ENCODE measurements around the gene ATP8A2.

Gene ATP8A2

DNA sequence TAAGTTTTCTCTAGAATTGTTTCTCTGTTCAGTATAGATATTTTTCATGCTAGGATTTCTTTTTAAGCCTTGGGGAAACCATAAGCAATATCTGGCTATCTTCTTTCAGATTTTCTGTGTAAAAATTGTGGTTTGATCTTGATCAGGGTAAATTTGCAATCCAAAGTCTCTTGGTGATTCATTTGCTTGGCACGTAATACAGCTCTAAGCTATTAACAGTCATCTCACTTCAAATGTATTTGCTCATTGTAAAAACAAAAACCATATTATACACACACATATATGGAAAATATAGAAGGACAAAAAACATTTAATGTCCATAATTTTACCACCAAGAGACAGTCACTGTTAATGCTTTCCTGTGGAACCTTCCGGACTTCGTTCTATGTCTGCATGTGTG is 489.1 kb downstream of the ATP8A2 start:
- no peak for DNase-seq
- no peak for TF ChIP-seq POLR2A (IDR thresholded peaks at IDR 0.05; ENCODE audit: low read length)
- TF ChIP-seq GATA1 (IDR thresholded peaks at IDR 0.05; ENCODE audit: low read depth, low read length): no peak

DNA sequence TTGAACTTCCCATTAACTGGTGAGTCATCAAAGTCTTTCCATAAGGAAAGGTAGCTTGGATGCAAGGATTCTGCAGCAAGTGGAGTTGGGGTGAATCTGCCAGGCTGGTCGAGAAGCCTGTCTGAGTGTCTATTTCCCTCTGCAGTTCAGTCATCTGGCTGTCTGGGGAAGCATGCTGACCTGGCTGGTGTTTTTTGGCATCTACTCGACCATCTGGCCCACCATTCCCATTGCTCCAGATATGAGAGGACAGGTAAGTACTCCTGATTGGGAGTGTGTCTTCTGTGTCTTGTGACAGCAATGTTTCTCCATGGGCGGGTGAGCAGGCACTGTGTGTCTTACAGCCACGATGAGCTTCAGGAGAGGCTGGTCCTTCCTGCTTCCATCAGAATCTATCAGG is 490.4 kb downstream of the ATP8A2 start:
- no peak for TF ChIP-seq GATA1 (IDR thresholded peaks at IDR 0.05; ENCODE audit: low read depth, low read length)
- no peak for TF ChIP-seq POLR2A (IDR thresholded peaks at IDR 0.05; ENCODE audit: low read length)

DNA sequence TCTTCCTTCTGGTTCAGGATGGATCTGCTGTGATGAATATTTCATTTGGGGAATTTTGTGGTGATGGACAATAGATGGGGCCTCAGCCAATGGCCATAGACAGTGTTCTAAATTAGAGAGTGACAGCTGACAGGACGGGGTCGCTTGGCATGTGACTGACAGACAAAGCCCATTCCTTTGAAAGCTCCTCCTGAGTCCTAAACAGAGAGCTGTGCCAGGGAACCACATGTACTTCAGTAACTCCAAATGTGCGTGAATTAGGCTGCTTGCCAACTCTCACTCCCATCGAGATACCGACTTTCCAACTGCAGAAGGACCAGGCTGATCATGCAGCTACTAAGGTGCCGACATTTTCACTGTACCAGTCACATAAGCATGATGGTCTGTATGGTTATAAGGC is 492.3 kb downstream of the ATP8A2 start:
- no peak for DNase-seq
- TF ChIP-seq POLR2A (IDR thresholded peaks at IDR 0.05; ENCODE audit: low read length): no peak

More for the DNA sequence above, 490.4 kb downstream of the ATP8A2 start:
- no peak for DNase-seq

DNA sequence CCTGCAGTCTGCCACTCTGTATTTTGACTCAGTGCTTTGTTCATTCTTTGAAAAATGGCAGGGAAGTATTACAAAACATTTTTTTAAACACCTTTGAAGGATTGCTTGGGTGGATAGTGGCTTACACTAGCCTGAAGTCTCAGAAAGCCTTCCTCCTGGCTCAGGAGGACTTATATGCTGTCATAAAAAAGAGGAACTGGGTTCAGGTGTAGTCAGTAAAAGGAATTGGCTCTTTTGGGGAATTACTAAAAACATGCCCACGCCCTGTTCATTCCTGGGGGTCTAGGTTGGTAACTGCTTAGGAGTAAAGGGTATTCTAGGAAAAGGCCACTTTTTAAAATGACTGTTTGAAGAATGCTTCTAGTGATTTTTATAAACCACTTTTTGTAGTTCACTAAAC is 493.2 kb downstream of the ATP8A2 start:
- TF ChIP-seq POLR2A (IDR thresholded peaks at IDR 0.05; ENCODE audit: low read length) (no peak), GATA1 (IDR thresholded peaks at IDR 0.05; ENCODE audit: low read depth, low read length) (no peak)
- no peak for DNase-seq

DNA sequence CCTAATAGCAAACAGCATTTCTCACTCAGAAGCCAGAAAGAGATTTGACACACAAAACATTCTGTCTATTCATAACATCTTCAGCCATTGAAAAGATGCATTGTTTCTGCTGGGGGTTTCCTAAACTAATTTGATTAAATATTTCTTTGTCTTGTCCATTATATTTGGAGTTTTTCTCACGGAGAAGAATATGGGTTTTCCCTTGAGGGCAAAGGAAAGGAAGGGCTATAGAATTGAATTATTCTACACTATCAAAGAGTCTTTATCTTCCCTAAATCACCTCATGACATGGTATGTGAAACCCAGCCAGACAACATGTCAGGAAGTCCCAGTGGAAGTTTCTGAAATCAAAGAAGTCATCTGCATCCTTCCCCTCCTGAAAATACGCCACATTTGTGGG is 493.6 kb downstream of the ATP8A2 start:
- TF ChIP-seq POLR2A (IDR thresholded peaks at IDR 0.05; ENCODE audit: low read length): no peak
- TF ChIP-seq GATA1 (IDR thresholded peaks at IDR 0.05; ENCODE audit: low read depth, low read length): no peak
- DNase-seq: no peak

DNA sequence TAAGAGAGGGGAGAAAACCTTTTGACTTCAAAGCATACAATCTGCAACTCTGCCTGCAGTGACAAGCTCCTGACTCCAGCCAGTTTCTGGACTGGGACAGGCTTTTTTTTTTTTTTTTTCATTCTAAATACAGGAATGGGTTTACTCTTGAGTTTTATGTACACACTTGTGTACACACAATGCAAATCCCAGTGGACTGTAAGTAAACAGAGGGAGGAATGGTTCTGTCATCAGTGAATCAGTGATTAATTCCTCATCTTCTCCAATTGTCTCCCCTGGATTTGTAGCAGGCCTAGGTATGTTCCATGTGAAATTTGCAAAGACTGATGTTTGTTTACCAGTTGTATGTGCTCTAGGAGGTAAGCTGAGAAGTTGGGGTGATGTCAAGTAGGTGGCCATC is 495.3 kb downstream of the ATP8A2 start:
- no peak for DNase-seq
- TF ChIP-seq POLR2A (IDR thresholded peaks at IDR 0.05; ENCODE audit: low read length): no peak
- no peak for TF ChIP-seq GATA1 (IDR thresholded peaks at IDR 0.05; ENCODE audit: low read depth, low read length)

DNA sequence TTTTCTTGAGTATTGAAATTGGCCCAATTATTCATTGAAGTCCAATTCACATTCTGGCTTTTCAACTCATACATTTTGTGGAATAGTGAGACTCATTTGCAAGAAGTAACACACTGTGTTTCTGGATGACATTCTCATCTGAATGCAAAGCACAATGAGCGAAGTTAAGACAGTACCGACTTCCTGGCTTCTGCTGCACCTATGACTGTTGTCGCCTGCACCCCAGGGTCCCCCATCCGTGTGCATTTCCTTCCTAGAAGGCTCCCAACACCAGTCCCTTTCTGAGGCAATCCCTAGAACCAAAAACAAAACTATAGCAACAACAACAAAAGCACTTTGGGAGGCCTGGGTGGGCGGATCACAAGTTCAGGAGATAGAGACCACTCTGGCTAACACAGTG is 496.7 kb downstream of the ATP8A2 start:
- DNase-seq: no peak
- TF ChIP-seq GATA1 (IDR thresholded peaks at IDR 0.05; ENCODE audit: low read depth, low read length) (no peak), POLR2A (IDR thresholded peaks at IDR 0.05; ENCODE audit: low read length) (no peak)

DNA sequence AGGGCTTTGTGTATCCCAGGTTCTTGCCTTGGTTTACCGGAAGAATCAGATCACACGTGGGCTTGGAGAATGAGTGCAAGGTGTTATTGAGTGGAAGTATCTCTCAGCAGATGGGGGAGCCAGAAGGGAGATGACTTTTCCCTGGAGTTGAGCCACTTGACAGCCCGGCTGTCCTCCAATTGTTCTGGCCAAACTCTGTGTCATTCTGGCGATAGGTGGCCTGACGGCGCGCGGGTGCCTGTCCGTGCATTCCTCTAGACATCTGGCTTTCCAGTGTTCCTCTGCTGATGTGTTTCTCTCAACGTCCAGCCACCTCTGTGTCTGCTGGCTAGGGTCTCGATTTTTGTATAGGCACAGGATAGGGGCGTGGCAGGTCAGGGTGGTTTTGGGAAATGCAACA is 498.2 kb downstream of the ATP8A2 start:
- TF ChIP-seq GATA1 (IDR thresholded peaks at IDR 0.05; ENCODE audit: low read depth, low read length) (no peak), POLR2A (IDR thresholded peaks at IDR 0.05; ENCODE audit: low read length) (no peak)
- DNase-seq: no peak

DNA sequence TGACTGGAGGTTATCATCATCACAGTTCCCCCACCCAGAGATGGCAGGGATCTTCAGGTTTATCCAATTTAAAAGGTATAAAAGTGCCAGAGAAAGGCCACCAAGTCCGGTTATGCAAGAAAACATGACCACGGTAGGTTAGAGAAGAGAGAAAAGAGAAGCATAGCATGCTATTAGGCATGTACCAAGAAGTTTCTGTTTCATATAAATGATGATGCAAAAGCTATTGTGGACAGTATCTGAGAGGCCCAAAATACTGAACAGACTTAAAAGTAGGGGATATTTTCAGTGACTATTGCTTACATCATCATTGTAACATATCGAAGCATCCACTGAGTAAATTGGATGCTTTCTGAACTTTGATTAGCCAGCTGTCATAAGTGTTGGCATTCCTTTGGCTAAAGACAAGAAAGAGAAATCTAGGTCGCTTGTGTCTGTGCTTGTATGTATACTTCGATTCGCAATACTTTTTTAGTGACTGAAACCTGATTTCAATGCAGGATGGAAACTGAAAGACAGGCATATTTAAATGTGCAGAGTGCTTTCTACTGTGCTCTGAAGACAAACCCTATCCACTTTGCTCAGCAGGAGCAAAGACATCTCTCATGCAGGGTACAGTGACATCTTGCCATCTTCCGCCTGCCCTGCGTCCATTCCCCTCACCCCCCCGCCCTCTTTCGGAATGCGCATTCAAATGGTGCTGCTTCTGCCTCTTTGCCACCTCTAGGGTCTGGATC is 499.8 kb downstream of the ATP8A2 start:
- DNase-seq: no peak
- no peak for TF ChIP-seq POLR2A (IDR thresholded peaks at IDR 0.05; ENCODE audit: low read length)
- TF ChIP-seq GATA1 (IDR thresholded peaks at IDR 0.05; ENCODE audit: low read depth, low read length): no peak

DNA sequence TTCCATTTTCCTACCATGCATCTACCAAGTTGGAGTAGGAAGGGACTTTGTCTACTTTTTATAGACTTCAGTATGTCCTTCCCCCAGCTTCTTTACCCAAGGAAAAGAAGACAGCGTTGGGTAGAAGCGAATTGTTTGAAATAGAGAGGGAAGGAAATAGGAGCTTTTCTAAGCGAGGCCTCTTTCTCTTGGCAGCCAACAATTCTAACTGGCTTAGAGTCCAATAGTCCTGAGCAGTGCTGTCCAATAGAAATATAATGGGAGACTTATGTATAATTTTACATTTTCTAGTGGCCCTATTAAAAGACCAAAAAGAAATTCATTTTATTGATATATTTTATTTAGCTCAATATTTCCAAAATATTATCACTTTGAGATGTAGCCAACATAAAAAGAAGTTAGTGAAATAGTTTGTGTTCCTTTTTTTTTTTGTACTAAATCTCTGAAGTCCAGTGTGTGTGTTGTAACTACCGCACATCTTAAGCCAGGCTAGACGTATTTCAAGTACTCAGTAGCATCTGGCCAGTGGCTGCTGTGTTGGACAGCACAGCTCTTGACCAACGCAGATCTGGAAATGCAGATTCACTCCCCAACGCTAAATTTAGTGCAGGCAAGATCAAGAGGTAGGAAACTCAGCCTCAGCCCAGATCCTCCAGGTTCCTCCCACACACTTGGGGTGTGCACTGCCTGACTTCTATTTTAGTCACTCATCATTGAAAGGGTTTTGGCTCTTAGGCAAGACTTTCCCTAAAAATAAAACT is 500.9 kb downstream of the ATP8A2 start:
- TF ChIP-seq POLR2A (IDR thresholded peaks at IDR 0.05; ENCODE audit: low read length): no peak
- no peak for TF ChIP-seq GATA1 (IDR thresholded peaks at IDR 0.05; ENCODE audit: low read depth, low read length)
- DNase-seq: no peak

DNA sequence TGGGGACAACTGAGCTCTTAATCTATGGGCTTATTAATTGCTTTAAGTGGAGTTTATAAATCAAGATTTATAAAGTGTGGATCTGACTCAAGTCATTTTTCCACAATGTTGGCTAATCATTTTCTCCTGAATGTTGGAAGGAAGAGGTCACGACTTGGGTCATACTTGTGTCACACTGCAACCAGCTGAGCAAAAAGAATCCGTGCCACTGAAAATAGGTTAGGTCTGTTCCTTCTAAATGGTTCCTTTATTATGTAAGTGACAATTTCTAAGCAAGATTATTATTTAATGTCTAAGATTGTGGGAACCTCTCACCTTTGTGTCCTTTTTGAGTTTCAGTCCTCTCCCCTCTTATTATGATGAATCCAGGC is 501.5 kb downstream of the ATP8A2 start:
- DNase-seq: no peak
- no peak for TF ChIP-seq POLR2A (IDR thresholded peaks at IDR 0.05; ENCODE audit: low read length)
- TF ChIP-seq GATA1 (IDR thresholded peaks at IDR 0.05; ENCODE audit: low read depth, low read length): no peak

DNA sequence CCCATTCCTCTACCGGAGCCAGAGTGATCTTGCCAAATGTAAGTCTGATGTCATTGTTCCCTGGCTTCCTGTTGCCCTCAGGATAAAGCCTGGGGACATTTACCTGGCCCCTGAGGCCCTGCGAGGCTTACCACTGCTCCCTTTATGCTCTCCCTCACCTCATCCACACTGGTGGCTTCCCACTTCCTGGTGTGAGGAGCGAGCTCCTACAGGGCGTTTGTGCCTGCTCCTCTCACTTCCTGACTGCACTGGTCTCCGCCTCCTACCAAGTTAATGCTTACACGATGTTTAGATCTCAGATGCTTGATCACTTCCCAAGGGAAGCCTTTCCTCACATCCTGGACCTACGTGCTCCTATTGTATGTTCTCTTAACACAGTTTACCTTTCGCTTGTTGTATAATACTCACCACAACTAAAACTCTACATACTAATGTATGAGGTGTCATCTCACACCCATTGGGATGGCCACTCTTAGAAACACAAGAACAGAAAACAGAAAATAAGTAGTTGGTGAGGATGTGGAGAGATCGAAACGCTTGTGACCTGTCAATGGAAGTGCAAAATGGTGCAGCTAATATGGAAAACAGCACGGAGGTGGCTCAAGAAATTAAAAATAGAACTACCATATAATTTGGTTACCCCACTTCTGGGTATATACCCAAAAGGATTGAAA is 502.4 kb downstream of the ATP8A2 start:
- DNase-seq: no peak
- no peak for TF ChIP-seq GATA1 (IDR thresholded peaks at IDR 0.05; ENCODE audit: low read depth, low read length)
- TF ChIP-seq POLR2A (IDR thresholded peaks at IDR 0.05; ENCODE audit: low read length): no peak

DNA sequence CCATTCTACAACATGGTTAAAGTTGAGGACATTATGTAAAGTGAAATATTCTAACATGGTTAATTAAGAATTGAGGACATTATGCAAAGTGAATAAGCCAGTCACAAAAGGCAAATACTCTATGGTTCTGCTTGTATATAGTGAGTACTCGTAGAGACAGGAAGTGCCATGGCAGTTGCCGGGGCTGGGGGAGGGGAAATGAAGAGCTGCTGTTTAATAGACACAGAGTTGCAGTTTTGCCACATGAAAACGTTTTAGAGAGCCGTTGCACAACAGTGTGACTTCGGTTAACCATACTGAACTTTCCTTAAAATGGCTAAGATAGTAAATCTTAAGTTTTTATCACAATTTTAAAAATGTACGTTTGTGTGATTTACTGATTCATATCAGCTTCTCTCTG is 503.1 kb downstream of the ATP8A2 start:
- no peak for DNase-seq
- TF ChIP-seq POLR2A (IDR thresholded peaks at IDR 0.05; ENCODE audit: low read length): no peak
- no peak for TF ChIP-seq GATA1 (IDR thresholded peaks at IDR 0.05; ENCODE audit: low read depth, low read length)

DNA sequence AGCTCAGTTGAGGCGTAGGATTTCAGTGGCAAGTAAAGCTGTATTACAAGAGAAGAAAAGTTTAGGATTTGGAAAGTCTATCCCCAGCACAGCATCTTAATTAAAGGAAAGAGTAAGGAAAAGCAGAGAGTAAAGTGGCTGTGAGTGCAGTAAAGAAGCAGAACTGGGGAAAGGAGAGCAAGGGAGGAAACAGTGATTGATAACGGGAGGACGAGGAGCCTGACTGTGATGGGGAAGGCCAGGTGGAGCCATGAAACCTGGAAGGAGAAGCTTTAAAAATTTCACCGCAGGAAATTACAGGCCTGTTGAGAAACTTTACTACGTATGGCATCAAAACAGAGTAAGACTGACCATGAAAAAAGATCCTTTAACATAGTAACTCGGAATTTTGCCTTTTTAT is 504.5 kb downstream of the ATP8A2 start:
- TF ChIP-seq GATA1 (IDR thresholded peaks at IDR 0.05; ENCODE audit: low read depth, low read length) (no peak), POLR2A (IDR thresholded peaks at IDR 0.05; ENCODE audit: low read length) (no peak)
- DNase-seq: no peak
